Cortex of kidney (tissue), 1 donor: ENCODE results near the gene NRXN3.

Experiments
- DNase-seq: peaks from one replicate; lab custom pipeline; 2025; lab: John Stamatoyannopoulos, UW

Gene NRXN3

DNA sequence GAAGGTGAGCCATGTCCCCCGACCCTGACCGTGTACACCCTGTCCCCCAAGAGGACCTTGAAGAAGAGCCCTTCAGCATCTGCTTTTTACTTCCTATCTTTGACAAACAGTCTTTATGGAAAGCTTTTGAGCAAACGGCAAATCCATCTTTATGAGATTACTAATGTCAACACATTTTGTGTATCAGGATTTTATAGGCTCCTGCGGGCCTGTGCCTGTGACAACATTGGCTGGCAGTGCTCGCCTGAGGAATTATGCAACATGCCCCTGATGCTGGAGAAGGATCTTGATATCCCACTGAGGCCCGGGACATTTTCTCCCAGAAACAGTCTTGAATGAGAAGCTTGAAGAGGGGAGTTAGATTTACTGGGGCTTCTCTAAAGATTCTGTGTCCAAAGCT, 416.5 kb downstream of the NRXN3 start:
- DNase-seq, result no peak

DNA sequence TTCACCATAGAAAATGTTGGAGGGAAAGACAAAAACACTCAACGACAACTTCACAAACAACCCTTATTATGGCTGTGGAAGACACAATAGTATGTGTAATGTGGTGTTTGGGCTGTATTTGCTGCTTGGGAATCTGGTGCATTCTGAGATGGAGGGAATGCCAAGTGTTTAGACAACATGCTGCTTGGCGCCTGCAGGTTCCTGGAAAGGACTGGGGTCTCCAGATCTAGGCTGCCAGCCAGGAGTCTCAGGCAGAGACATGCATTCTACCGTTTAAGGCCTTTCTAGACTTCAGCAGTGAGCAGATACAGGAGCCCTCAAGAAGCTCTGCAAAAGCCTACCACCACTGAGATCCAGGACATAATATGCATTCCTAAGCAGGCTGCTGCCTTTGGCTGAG, 418.7 kb downstream of the NRXN3 start:
- no peak for DNase-seq

DNA sequence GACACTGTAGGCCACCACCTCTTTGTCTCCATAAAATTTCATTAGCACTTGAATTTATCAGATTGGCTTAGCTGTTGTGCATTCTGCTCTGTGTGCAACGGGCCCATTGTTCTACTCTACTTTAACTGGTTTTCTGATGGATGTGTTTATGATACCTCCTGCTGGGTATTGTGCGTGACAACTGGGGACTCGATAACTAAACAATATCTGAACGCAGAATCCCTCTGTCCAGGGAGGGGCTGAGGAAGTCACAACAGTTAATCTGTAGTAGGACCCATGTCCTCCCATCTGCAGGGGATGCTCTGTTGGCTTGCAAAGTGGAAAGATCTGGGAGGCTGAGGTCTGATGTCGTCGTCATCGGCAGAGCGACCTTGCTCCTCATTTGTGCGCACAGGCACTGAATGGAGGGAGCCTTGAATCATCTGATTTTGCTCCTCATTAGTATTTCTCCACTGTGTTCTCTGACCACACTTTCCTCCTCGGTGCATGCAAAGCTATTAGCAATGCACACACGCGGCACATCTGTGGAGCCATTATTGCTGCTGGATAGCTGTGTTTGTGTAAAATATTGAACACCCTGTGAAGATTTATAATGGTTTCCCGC, 422.5 kb downstream of the NRXN3 start:
- no peak for DNase-seq

DNA sequence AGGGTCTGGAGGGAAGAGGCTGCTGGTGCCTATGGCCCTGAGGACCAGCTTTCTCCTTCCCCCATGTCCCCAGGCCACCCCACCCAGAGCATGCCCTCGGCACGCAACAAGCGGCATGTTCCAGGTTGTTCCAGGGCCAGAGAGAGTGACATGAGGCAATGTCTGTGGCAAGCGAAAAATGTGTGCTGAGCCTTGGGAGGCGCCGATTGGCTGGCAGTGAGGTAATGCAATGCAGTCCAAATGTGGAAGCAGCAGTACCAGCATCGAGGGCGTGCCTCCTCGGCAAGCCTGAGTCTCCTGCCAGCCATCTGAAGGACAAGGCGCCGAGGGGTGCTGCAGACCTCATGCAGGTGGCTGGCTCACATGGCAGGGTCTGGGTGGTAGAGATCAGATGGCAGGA, 423.8 kb downstream of the NRXN3 start:
- DNase-seq, result no peak

DNA sequence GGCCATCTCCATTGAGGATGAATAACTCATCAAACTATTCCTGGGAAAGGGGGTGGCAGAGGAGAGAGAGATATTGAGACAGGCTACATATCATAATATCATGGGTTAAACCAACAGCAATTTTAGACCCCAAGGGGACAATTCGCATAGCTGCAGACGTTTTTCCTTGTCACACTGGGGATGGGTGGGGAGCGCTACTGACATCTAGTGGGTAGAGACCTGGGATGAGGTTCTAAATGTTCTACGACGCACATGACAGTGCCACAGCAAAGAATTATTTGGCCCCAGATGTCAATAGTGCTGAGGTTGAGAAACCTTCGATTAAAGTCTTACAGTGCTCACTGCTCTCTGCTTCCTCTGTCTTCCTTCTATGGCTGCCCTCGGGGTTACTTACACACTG, 425.6 kb downstream of the NRXN3 start:
- no peak for DNase-seq

GRCh38 chr14:78598046-78598920, 428.1 kb downstream of the NRXN3 start:
- no peak for DNase-seq

- DNase-seq, result no peak
Measured at GRCh38 chr14:78605025-78605762, 435.0 kb downstream of the NRXN3 start.

- DNase-seq, result no peak
Measured at GRCh38 chr14:78605897-78606500, 435.8 kb downstream of the NRXN3 start.

DNA sequence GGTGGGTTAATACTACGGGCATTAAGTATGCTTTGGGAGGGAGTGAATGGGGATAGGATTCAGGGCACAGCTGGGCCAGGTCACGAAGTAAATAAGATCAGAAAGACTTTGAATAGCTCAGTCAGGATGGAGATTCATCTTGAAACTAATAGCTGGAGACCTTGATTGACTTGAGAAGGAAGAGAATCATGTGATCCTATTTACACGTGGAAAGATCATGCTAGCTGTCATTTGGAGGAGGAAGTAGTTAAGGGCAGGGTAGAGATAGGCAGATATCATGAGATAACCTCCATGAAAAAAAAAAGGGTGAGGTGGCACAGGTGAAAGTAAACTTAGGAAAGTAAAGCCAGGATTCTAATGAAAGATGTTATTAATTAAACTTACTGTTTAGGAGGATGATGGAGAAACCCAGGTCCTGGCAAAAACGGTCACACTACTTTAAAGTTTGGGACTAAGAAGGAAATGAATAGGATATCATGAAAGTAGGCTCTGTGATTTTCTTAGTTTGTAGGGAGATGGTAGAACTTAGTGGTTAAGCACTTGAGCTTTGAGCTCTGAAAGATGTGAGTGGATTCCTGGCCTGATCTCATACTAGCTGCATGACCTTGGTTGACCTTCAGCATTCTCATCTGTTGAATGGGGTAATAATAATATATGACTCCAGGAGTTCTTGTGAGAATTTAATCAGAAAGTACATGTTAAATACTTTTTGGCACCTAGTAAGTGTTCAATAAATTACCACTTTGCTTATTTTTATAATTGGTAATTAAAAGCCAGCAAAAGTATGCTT, 439.0 kb downstream of the NRXN3 start:
- DNase-seq, result no peak

DNA sequence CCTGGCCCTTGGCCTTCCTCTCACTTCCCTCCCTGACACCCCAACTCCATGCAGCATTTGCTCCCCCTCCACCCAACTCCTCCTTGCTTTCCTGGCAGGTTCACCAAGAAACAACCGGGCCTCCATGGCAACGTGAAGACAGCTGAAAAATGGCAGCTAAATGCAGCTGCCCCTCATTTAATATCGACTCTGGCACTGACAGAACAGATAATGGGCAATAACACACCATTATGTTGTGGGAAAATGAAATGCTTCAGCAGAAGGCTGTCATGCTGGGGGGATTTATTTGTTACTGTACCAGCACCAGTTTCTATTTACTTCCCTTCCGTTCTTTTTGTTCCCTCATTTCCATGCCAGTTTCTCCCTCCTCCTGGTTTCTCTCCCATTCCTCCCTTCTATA, 440.8 kb downstream of the NRXN3 start:
- DNase-seq, result no peak

DNA sequence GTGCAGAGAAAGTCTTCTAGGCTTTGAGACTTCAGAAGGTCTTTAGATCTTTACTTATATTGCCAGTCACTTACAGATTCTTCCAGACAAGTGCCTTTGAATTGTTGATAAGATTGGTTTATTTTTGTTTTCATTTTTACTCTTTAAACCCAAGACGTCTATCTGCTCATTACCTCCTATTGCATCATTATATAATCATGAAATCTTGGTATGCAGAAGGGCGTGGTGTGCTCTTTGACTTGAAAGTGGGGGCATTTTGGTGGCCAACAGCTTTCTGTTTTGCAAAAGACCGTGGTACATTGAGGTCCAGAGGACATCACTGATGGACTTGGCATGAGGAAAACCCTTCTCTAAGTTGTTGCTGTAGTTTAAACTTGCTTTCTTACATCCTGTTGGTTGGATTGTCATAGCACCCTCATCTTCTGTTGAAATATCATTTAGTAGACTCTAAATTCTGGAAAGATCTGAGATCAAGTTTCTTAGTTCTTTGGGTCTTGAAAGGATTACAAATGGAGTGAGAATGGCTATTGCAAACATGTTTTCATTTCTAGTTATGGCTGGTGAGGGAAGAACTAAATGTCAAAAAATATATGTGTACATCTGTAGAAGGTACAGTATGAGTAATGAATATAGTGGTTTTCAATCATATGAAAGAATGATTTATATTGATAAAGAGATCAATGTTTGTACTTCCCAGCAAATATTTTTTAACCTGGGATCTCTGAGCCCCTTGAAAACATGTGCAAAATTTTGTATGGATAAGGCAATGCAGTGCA, 441.8 kb downstream of the NRXN3 start:
- DNase-seq, result no peak

DNA sequence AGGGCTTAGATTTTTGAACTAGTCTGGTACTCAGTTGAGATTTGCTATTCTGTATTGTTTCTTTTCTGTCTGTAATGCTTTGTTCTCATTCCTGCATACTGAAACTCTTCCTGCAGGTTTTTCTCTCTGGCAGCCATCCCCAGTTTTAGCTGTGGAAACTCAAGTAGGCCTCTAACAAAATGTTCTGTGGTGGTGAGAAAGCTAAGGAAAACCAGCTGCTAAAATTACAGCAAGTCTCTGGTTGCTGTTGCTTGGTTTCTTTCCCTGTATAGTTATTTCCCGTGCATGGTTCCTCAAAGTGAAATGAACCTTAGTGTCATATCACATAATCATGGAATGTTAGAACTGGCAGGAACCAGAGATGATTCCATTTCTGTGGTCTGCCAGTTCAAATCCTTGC, 442.5 kb downstream of the NRXN3 start:
- DNase-seq, result no peak

DNA sequence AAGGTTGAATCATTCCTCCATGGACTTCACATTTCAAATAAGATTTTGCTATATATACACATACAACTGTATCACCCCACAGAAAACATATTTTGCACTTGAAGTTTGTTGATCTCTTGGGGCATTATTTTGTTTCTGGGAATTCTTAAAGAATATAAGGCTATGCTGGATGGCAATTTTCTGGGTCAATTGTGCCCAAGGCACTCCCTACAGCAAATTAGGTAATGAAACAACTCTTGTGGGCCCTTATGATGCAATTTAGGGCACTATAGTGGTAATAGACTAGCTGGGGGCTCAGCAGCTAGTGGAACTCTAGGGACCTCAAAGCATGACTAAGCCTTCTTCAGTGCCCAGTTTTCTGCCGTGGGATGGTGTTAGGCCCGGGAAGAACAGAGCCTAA, 444.4 kb downstream of the NRXN3 start:
- no peak for DNase-seq

- no peak for DNase-seq
Measured at GRCh38 chr14:78617735-78618134, 447.6 kb downstream of the NRXN3 start.

DNA sequence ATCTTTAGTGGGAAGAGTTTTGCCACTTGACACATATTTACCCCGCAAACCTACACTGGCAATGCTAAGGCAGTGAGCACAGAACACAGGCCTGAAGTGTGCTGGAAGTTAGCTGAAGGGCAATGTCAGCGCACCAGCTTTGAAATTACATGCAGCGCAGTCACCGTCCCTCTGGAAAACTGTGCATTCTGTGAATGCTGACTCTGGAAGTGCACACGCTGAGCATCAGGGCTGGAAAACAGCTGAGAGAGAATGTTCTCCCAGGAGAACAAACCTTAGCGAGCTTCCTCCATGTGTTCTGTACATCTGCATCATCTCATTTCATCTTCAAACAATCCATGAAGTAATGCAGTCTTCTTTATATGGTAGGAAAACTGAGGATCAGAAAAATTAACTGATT, 448.2 kb downstream of the NRXN3 start:
- DNase-seq, result no peak

DNA sequence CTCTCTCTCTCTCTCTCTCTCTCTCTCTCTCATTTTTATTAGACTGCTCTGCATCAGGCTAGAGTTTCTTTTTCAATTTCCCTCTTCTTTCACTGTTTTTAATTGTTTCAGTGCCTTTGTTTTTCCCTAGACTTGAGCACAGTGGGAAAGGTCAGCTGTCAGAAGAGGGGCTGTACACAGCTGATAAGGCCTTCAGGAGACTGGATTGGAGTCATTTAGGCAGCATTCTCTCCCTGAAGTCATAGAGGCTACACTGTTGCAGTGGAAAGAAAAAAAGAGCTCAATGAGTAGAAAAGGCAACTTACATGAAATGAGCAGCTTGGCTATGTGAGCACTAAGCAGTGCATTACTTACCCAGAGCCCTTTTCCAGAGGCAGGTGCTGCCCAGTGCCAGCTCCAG, 456.9 kb downstream of the NRXN3 start:
- DNase-seq, result no peak

DNA sequence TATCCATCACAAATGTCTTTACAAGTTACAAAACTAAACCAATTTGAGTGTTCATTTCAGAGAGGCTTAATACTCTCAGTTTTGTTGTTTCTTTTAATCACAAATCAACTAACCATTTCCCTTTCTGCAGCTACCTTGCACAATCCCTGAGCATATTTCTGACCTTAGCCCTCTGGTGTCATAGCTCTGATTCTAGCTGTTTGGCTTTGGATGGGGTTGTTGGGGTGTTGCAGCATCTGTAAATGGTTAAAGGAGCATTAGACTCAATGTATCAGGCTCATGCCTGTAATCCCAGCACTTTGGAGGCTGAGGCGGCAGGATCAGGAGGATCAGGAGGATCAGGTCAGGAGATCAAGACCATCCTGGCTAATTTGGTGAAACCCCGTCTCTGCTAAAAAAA, 461.4 kb downstream of the NRXN3 start:
- DNase-seq, result no peak

DNA sequence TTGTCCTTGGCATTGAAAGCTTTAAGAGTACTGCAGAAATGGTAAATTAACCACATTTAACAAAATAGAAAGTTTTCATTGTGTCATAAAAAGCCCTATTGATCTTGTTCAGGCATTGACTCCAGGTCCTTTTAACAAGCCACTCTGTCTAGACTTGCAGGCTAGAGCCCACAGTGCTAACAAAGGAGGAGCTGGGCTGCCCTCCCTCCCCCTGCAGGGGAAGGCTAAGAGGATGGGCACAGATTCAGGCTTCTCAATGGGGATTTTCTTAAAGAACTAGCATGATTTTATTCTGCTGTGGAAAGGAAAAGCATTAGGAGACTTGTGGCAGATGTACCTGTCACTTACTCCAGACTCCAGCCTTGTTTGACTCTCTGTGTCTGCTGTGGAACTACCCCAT, 463.6 kb downstream of the NRXN3 start:
- no peak for DNase-seq

DNA sequence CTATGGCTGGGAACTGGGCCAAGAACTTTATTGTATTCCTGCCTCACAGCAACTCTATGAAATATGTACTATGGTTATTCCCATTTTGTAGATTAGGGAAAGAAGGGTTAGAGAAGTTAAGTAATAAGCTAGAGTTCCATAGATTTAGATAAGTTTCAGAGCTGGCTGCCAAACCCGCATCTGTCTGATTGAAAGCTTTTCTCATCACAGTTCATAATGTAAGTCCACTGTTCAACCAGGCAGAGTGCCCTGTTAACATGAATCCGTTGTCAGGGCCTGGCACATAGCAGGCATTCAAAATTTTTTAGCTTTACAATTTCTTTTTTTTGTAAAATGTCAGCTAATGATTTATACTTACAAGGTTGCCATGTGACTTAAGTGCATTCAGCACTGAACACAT, 467.3 kb downstream of the NRXN3 start:
- no peak for DNase-seq

DNA sequence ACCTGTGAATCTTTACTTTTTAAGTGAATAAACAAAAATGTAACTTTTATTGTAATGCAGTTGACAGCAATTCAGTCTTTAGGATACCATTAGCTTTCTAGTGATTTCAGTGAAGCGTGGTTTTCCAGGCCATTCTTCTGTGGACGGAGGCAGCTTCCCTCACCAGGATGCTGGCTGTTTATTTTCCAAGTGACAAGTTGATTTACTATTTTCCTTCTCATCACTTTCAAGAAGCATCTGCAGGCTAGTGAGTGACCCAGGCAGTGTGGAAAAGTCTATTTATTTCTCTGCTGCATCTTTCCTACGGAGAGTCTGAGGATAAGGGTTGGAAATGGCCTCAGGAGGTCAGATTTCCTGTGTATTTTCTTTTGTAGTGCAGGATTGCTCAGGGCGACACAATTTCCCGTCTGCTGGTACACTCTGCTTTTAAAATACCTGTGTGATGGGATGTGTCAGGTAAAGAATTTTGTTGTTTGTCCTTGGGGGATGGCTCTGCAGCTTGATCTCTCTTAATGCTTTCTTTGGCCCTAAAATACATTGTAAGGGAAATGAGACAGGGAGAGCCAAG, 467.8 kb downstream of the NRXN3 start:
- no peak for DNase-seq

- no peak for DNase-seq
Measured at GRCh38 chr14:78638926-78639325, 468.8 kb downstream of the NRXN3 start.
